Sigmoid colon (tissue), 7 donors: ENCODE results near the gene SP110. TPM values are rescaled to one million over a fixed set of nuclear protein-coding genes. Genes with fewer than 3 reads are reported as not detected.

Experiments used
- DNase-seq: peaks from one replicate; pipeline ENCODE4 v3.0.0-alpha.2; 2019
- H3K27ac ChIP-seq, 4 donors: fragments of 200-600 bp; sonication (generic); one replicate each; pipeline ENCODE4 v1.5.1; 2016 to 2019; ENCODE audit warnings: mild to moderate bottlenecking in 1 of 4
- H3K27me3 ChIP-seq, 3 donors: fragments of 200-600 bp; sonication (generic); one replicate each; pipeline ENCODE4 v1.5.1; 2019; ENCODE audit warnings: mild to moderate bottlenecking in 1 of 3
- H3K36me3 ChIP-seq, 4 donors: fragments of 200-600 bp; sonication (generic); one replicate each; pipeline ENCODE4 v1.5.1; 2016 to 2019
- H3K4me1 ChIP-seq, 4 donors: fragments of 200-600 bp; sonication (generic); one replicate each; pipeline ENCODE4 v1.5.1; 2017 to 2019
- H3K4me3 ChIP-seq, 4 donors: fragments of 200-600 bp; sonication (generic); one replicate each; pipeline ENCODE4 v1.5.1; 2017 to 2019; ENCODE audit warnings: mild to moderate bottlenecking in 2 of 4, moderate library complexity in 1 of 4
- H3K9me3 ChIP-seq, 4 donors: fragments of 200-600 bp in 3 of 4; sonication (generic) in 3 of 4; one replicate each; pipeline versions ENCODE4 v1.5.1 to v1.6.1; 2013 to 2019
- EP300 ChIP-seq, 4 donors: sonication (generic); formaldehyde crosslinking; IDR thresholded peaks; one replicate each; pipeline ENCODE4 v1.6.1; 2017; ENCODE audit warnings: antibody characterized with exemption in 4 of 4
- POLR2A ChIP-seq, 2 donors: fragments of 450-650 bp; IDR thresholded peaks; one replicate each; pipeline ENCODE4 v1.6.1; 2016; ENCODE audit warnings: antibody characterized with exemption in 2 of 2, mild to moderate bottlenecking in 2 of 2, moderate library complexity in 2 of 2
- POLR2AphosphoS5 ChIP-seq, 4 donors: sonication (generic); formaldehyde crosslinking; IDR thresholded peaks; one replicate each; pipeline ENCODE4 v1.6.1; 2017; ENCODE audit warnings: antibody characterized with exemption in 4 of 4
- WGBS, 2 donors: extraction: QIAGEN DNeasy Blood & Tissue Kit; methylation state at CpG; one replicate each; pipeline ENCODE4 v1.1.7; 2013; 5-methylcytosine and 5-hydroxymethylcytosine counted together
- intact Hi-C: fragments of 100-400 bp; cut with DNase I; formaldehyde crosslinking; loops from one replicate; pipeline ENCODE4 v1.15.1; 2023
- polyA plus RNA-seq, 3 donors: library from polyadenylated mRNA; stranded (reverse); fragments of 200-250 nt; gene quantifications; one replicate each; pipeline ENCODE4 v1.2.3, GENCODE V29; 2013
- total RNA-seq, 4 donors: library from RNA; depleted of rRNA; stranded (reverse); fragments of >200 nt; gene quantifications; one replicate each; pipeline ENCODE4 v1.1.0, GENCODE V29; 2016
- TF ChIP-seq, protein P1 (sequence below), 4 experiments: fragments of 450-650 bp in 3 of 4; fragments of 200-600 bp in 1 of 4; IDR thresholded peaks; one replicate each; pipeline ENCODE4 v1.5.1; 2016 to 2019; ENCODE audit warnings: antibody characterized with exemption in 4 of 4, mild to moderate bottlenecking in 3 of 4, moderate library complexity in 2 of 4
- donor health status: healthy with polysubstance abuse.
- donor health status: Bipolar disorder and iron deficiency.
- donor health status: healthy.

SP110 gene
- total and polyA plus RNA-seq, 7 donors, result 9.2 to 41.8 (median 16.4) TPM

DNA sequence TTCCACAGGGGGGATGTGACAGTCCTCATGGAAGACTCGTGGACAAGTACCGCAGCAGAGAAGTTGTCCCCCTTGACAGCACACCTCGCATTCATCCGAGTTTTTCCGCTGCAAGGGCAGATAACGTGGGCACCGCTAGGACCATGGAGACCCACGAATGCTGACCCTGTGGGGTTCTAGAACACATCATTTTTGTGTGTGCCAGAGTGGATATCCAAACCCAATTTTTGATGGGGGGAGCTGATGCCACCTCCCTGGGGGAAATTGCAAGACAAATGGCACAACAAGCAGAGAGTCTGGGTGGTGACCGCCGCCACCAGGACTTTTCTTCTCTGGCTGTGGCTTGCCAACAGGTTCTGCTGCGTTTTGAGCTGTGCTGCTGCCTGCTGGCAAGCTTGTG lies 46.9 kb downstream of the SP110 start:
- Histone ChIP-seq H3K4me1 (no peaks in the 10 kb centered on the region), H3K4me3 (no peak overlapping the region), H3K27me3 (no peaks in the 10 kb centered on the region), H3K27ac (no peak overlapping the region), H3K36me3 (peaks cover 0 to 63% (median 12%) of the 10 kb centered on the region in 4 donors), H3K9me3 (no peaks in the 10 kb centered on the region)
- TF ChIP-seq EP300 (IDR thresholded peaks at IDR 0.05) (no peak), POLR2A (IDR thresholded peaks at IDR 0.05) (no peak), POLR2AphosphoS5 (IDR thresholded peaks at IDR 0.05) (no peak)
- TF ChIP-seq, protein P1, sequence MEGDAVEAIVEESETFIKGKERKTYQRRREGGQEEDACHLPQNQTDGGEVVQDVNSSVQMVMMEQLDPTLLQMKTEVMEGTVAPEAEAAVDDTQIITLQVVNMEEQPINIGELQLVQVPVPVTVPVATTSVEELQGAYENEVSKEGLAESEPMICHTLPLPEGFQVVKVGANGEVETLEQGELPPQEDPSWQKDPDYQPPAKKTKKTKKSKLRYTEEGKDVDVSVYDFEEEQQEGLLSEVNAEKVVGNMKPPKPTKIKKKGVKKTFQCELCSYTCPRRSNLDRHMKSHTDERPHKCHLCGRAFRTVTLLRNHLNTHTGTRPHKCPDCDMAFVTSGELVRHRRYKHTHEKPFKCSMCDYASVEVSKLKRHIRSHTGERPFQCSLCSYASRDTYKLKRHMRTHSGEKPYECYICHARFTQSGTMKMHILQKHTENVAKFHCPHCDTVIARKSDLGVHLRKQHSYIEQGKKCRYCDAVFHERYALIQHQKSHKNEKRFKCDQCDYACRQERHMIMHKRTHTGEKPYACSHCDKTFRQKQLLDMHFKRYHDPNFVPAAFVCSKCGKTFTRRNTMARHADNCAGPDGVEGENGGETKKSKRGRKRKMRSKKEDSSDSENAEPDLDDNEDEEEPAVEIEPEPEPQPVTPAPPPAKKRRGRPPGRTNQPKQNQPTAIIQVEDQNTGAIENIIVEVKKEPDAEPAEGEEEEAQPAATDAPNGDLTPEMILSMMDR (IDR thresholded peaks at IDR 0.05), result no peak
- WGBS, 2 donors, result 96 to 97% methylated on average over 11 of the region's 11 CpGs
- intact Hi-C loops, result no loop called here
- no peak for DNase-seq

DNA sequence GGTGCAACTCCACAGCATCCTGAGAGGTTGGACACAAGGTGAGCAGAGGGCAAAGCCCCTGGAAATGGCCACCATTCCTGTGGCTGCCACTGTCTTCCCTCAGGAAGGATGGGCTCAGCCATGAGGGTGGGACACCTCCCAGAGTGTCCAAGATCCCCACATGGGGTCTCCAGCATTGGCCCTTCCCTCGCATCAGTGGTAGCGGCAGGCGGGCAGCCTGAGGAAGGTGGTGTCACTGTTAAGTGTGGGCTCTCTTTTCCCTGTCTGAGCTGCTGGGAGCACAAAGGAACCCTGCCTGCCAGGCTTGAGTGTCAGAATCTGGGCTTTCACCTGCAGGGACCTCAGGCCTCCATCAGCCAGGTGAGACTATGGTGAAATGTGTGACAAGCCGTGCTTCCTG lies 47.6 kb downstream of the SP110 start:
- intact Hi-C loops, result no loop called here
- H3K4me1 ChIP-seq, result no peaks in the 10 kb centered on the region
- TF ChIP-seq POLR2A (IDR thresholded peaks at IDR 0.05) (no peak), POLR2AphosphoS5 (IDR thresholded peaks at IDR 0.05) (no peak), EP300 (IDR thresholded peaks at IDR 0.05) (no peak)
- TF ChIP-seq, protein P1 (IDR thresholded peaks at IDR 0.05), result no peak
- no peak overlapping the region for H3K4me3 ChIP-seq
- WGBS, 2 donors, result 95 to 97% methylated on average over 4 of the region's 4 CpGs
- no peaks in the 10 kb centered on the region for H3K9me3 ChIP-seq
- no peak for DNase-seq
- no peak overlapping the region for H3K27ac ChIP-seq
- H3K36me3 ChIP-seq, result peaks cover 0 to 56% (median 8%) of the 10 kb centered on the region in 4 donors
- no peaks in the 10 kb centered on the region for H3K27me3 ChIP-seq

DNA sequence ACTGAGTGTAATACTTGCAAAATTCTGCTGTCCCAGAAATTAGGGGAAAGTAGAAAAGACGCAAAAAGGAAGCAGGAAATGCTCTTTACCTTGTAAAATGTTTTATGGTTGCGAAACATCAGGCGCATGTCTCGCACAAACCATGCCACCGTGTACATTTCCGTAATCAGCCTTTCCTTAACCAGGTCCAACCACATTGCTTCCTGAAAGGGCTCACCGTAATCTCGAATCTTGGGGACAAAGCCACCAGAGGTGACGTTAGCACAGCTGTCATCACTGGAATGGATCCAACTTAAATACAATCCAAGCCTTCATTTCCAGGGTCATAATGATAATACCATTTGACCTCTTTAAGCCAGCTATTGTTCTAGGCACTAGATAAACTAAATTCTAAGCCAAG lies 49.3 kb downstream of the SP110 start:
- Histone ChIP-seq H3K27me3 (no peaks in the 10 kb centered on the region), H3K9me3 (no peaks in the 10 kb centered on the region), H3K4me1 (no peaks in the 10 kb centered on the region), H3K4me3 (no peak overlapping the region), H3K27ac (peak overlapping the region in 1 of 4 donors; percentile 3), H3K36me3 (peaks cover 0 to 43% (median 6%) of the 10 kb centered on the region in 4 donors)
- peak in 2 of 4 donors; percentile 8 to 46 for TF ChIP-seq POLR2AphosphoS5 (IDR thresholded peaks at IDR 0.05)
- no peak for TF ChIP-seq EP300 (IDR thresholded peaks at IDR 0.05)
- no peak for TF ChIP-seq POLR2A (IDR thresholded peaks at IDR 0.05)
- no peak for DNase-seq
- 8 to 32% methylated on average over 9 of the region's 9 CpGs for WGBS, 2 donors
- intact Hi-C loops, result no loop called here

DNA sequence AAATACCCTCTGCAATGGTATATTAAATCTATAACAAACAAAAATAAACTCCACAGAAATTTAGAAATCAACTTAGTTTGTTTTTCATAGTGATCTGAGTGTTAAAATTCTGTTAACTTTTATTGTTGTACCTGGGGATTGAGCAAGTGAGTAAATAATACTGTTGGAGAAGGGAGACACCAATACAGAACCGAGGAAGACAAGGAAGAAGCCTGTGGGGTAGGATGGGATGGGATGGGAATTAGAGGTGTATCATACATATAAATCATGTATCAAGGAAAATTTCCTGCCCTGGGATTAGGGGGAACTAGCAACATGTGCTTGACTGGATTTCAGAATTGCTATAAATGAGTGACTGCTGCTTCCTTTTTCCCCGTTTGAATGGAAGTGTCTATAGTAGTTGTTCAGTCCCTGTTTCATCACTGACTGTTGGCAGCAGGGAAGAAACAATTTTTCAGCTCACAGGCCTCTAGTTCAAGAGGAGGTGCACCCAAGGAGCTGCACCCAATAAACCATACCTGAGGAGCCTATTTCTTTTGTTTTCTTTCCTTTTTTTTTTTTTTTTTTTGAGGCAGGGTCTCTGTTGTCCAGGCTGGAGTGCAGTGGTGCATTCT lies 53.1 kb downstream of the SP110 start:
- intact Hi-C loops, result loop anchor here (10.0 kb wide), 1 partner anchor 362 kb away; no protein-coding TSS in a partner anchor
- no peaks in the 10 kb centered on the region for H3K4me1 ChIP-seq
- H3K27ac ChIP-seq, result no peak overlapping the region
- no peaks in the 10 kb centered on the region for H3K9me3 ChIP-seq
- 61 to 75% methylated on average over 2 of the region's 2 CpGs for WGBS, 2 donors
- H3K27me3 ChIP-seq, result no peaks in the 10 kb centered on the region
- peaks cover 0 to 12% (median 2%) of the 10 kb centered on the region in 4 donors for H3K36me3 ChIP-seq
- TF ChIP-seq, protein P1 (IDR thresholded peaks at IDR 0.05), result no peak
- TF ChIP-seq EP300 (IDR thresholded peaks at IDR 0.05), result no peak
- no peak for TF ChIP-seq POLR2A (IDR thresholded peaks at IDR 0.05)
- no peak for TF ChIP-seq POLR2AphosphoS5 (IDR thresholded peaks at IDR 0.05)
- DNase-seq, result no peak
- no peak overlapping the region for H3K4me3 ChIP-seq

DNA sequence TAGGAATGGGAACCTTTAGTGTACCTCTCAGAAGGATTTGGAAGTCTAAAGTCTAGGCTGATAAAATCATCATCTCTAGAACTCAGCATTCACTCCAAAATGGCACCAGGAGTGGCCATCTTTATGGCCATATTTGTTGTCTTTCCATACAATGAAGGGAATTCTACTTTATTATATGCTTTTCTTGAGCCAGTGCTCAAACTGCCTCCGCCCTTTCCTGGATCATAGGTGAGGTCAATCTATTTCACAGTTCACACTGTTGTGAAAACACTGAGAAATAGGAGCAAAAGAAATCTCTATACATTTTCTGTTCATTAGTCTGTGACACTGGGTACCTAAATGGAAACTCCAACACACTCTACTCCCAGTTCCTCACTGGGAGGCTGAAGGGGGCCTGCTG lies 55.6 kb downstream of the SP110 start:
- WGBS, 2 donors, result 64 to 97% methylated on average over 1 of the region's 1 CpG
- Histone ChIP-seq H3K9me3 (no peaks in the 10 kb centered on the region), H3K27me3 (no peaks in the 10 kb centered on the region), H3K4me1 (no peaks in the 10 kb centered on the region), H3K36me3 (peaks cover 0 to 10% (median 1%) of the 10 kb centered on the region in 4 donors), H3K4me3 (no peak overlapping the region), H3K27ac (no peak overlapping the region)
- no peak for DNase-seq
- no peak for TF ChIP-seq POLR2AphosphoS5 (IDR thresholded peaks at IDR 0.05)
- TF ChIP-seq EP300 (IDR thresholded peaks at IDR 0.05), result no peak
- TF ChIP-seq POLR2A (IDR thresholded peaks at IDR 0.05), result no peak
- TF ChIP-seq, protein P1 (IDR thresholded peaks at IDR 0.05), result no peak
- intact Hi-C loops, result loop anchor here (5.0 to 10.0 kb wide), 2 partner anchors 97 to 359 kb away; partner anchors contain the start of gene SLC16A14
